Hematopoietic multipotent progenitor cell treated with erythropoietin and hydrocortisone succinate and interleukin-3 and kit ligand, for 15 days (in vitro differentiated cells): ENCODE results near the gene IFNA8.
"Not testable (repeated sequence)": the region's sequence is repeated elsewhere in the genome, so short reads cannot be mapped to it uniquely, and the experiment has no call there.

Experiments
- DNase-seq: peaks from one replicate; pipeline ENCODE4 v3.0.0-alpha.2; 2015; ENCODE audit warnings: low spot score

IFNA8 gene

DNA sequence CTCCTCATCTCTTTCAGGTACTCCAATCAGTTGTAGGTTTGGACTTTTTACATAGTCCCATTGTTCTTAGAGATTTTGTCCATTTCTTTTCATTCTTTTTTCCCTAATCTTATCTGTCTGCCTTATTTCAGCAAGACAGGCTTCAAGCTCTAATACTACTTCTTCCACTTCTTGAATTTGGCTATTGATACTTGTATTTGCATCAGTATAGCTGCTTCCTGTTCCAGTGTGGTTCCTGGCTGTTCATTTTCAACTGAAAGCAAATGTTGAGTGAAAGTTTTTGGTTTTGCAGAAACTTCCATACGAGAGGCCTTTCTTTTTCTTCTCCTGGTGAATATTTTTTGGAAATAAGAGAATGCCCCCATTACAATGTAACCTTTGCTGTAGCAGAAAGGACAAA, 19.3 kb downstream of the IFNA8 start:
- no peak for DNase-seq

- DNase-seq, result no peak
Observed at GRCh38 chr9:21429191-21429590, 20.3 kb downstream of the IFNA8 start.

- DNase-seq, result no peak
Observed at GRCh38 chr9:21432672-21433425, 23.9 kb downstream of the IFNA8 start.

- peak; percentile 26 for DNase-seq
Observed at GRCh38 chr9:21434202-21435014, 25.5 kb downstream of the IFNA8 start.

GRCh38 chr9:21435015-21435383, 26.1 kb downstream of the IFNA8 start:
- DNase-seq, result not testable (repeated sequence)

- DNase-seq, result no peak
Observed at GRCh38 chr9:21440139-21440538, 31.2 kb downstream of the IFNA8 start, which contains the start of gene IFNA1. Gene IFNA1 (plus strand): TSS chr9:21440439. CDS start chr9:21440508, 69 bp downstream.

DNA sequence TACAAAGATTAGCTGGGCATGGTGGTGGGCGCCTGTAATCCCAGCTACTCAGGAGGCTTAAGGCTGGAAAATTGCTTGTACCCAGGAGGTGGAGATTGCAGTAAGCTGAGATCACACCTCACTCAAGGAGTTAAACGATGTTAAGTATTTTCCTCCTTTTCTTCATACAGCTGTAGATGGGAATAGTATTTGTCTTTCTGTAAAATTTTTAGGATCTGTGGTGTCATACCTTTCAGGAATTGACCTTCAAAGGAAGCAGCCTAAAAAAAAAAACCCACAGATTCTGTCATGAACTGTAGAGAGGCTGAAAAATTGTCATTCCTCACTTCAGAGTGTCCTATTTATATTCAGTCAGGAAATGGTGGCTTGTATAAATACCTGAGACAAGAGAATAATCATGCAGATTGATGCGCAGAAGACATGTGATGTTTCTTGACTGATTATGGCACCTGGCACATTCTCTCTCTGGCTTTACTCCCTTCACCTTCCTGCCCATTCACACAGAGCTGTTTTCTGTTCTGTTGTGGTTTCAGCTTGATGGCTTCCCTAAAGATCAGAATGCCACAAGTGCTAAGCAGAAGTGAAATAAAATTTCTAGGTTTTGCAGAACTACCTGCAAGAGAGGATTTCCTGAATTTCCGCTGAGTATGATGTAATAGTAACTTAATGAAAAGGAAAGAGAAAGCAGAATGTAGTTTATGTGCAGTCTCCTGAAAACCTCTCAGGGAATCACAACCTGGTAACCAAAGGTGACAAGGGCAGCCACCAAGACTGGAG, 35.1 kb downstream of the IFNA8 start:
- DNase-seq, result no peak

DNA sequence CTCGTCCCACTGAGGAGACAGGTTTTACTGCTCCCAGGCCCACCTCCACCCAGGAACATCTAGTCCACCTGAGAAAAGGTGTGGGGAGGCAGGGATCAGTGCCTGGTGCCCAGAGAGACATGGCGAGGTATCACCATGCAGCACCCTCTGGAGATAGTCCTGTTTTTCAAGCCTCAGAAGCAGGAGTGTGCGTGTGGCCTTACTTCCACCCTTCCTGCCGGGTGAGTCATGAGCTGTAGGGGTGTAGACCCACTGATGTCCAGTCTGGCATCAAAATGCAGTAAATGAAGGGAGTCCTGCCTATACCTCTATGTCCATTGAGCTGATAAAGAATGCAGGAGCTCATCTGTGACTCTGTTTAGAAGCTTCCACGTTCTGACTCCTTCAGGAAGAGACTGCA, 40.4 kb downstream of the IFNA8 start:
- DNase-seq, result not testable (repeated sequence)

GRCh38 chr9:21450733-21451394, 41.9 kb downstream of the IFNA8 start:
- DNase-seq, result no peak

DNA sequence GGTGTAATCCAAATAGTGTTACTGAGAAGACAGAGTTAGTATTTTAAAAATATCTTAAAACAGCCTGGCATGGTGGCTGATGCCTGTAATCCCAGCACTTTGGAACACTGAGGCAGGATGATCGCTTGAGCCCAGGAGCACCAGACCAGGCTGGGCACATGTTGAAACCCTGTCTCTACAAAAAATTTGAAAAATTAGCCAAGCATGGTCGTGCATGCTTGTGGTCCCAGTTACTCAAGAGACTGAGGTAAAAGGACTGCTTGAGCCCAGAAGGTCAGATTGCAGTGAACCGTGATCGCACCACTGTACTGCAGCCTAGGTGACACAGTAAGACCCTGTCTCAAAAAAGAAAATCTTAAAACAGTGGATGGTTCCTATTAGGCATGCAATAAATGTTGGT, 43.8 kb downstream of the IFNA8 start:
- DNase-seq, result no peak

- no peak for DNase-seq
Observed at GRCh38 chr9:21454149-21454548, 45.2 kb downstream of the IFNA8 start.

DNA sequence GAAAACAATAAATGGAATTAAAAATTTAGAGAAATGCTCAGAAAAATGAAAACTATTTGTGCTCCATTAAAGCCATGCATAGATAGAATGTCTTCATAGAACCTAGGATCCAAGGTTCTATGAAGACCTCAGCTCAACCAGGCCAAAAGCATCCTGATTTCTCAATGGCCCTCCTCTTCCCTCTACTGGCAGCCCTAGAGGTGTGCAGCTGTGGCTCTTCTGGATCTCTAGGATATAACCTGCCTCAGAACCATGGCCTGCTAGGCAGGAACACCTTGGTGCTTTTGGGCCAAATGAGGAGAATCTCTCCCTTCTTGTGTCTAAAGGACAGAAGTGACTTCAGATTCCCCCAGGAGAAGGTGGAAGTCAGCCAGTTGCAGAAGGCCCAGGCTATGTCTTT, 46.4 kb downstream of the IFNA8 start:
- DNase-seq, result no peak
